ENCODE data around the gene RMRP. TPM values are rescaled to one million over a fixed set of nuclear protein-coding genes. Genes with fewer than 3 reads are reported as not detected.
A peak's percentile ranks its signal among the peaks of the same experiment; 100 is the strongest.

Gene RMRP
- total and polyA plus RNA-seq, 2 experiments from 2014 or later, result 3,174 TPM; not detected in 1

- no peak overlapping the region for H2AFZ ChIP-seq
- no peaks in the 10 kb centered on the region for H3K9me2 ChIP-seq (replicated peaks; ENCODE audit: insufficient read depth)
- H3K27me3 ChIP-seq, result no peaks in the 10 kb centered on the region
- H3K79me2 ChIP-seq, result peaks cover 11% of the 10 kb centered on the region
- no peaks in the 10 kb centered on the region for H3K9me3 ChIP-seq (ENCODE audit: low read depth)
- 77% methylated on average over 9 of the region's 9 CpGs for WGBS (ENCODE audit: low lambda C conversion rate, missing lambda C conversion rate)
- peaks cover 11% of the 10 kb centered on the region for H3K4me1 ChIP-seq (ENCODE audit: insufficient read depth)
- no peak overlapping the region for H3K4me2 ChIP-seq
- no peaks in the 10 kb centered on the region for H4K20me1 ChIP-seq (ENCODE audit: insufficient read depth, poor library complexity, severe bottlenecking)
- H3K27ac ChIP-seq, result peak overlapping the region; percentile 50
- no peak for TF ChIP-seq EZH2 (IDR thresholded peaks at IDR 0.05; ENCODE audit: borderline replicate concordance)
- TF ChIP-seq EZH2phosphoT487 (IDR thresholded peaks at IDR 0.05; ENCODE audit: low read depth, severe bottlenecking, unreplicated experiment), result no peak
- peak; percentile 47 for TF ChIP-seq CTCF (IDR thresholded peaks at IDR 0.05; ENCODE audit: poor library complexity)
- H3K4me3 ChIP-seq, result no peak overlapping the region
- H3K36me3 ChIP-seq (replicated peaks; ENCODE audit: insufficient read depth, low read depth), result no peaks in the 10 kb centered on the region
- peak; percentile 47 for DNase-seq (ENCODE audit: low spot score)
These were observed 3.2 kb upstream of the RMRP start for GRCh38 chr9:35660966-35661415.

GRCh38 chr9:35659340-35659739, 1.5 kb upstream of the RMRP start:
- WGBS (ENCODE audit: low lambda C conversion rate, missing lambda C conversion rate), result 69% methylated on average over 3 of the region's 3 CpGs
- peak overlapping the region; percentile 50 for H3K4me3 ChIP-seq

GRCh38 chr9:35658968-35659220, 1.1 kb upstream of the RMRP start:
- Histone ChIP-seq H3K36me3 (replicated peaks; ENCODE audit: insufficient read depth, low read depth) (no peaks in the 10 kb centered on the region), H2AFZ (peak overlapping the region; percentile 38), H3K27me3 (no peaks in the 10 kb centered on the region), H3K27ac (peak overlapping the region; percentile 98), H3K9me2 (replicated peaks; ENCODE audit: insufficient read depth) (no peaks in the 10 kb centered on the region), H3K9me3 (ENCODE audit: low read depth) (no peaks in the 10 kb centered on the region), H3K79me2 (peaks cover 11% of the 10 kb centered on the region), H3K4me2 (peak overlapping the region; percentile 70), H3K4me3 (peak overlapping the region; percentile 50), H3K4me1 (ENCODE audit: insufficient read depth) (peaks cover 6% of the 10 kb centered on the region), H4K20me1 (ENCODE audit: insufficient read depth, poor library complexity, severe bottlenecking) (no peaks in the 10 kb centered on the region)
- TF ChIP-seq EZH2 (IDR thresholded peaks at IDR 0.05; ENCODE audit: borderline replicate concordance), result no peak
- no peak for TF ChIP-seq EZH2phosphoT487 (IDR thresholded peaks at IDR 0.05; ENCODE audit: low read depth, severe bottlenecking, unreplicated experiment)
- TF ChIP-seq CTCF (IDR thresholded peaks at IDR 0.05; ENCODE audit: poor library complexity), result no peak
- 0% methylated on average over 2 of the region's 2 CpGs for WGBS (ENCODE audit: low lambda C conversion rate, missing lambda C conversion rate)
- DNase-seq (ENCODE audit: low spot score), result peak; percentile 37

More at GRCh38 chr9:35659340-35659739, 1.5 kb upstream of the RMRP start:
- no peaks in the 10 kb centered on the region for H3K9me3 ChIP-seq (ENCODE audit: low read depth)
- H3K4me1 ChIP-seq (ENCODE audit: insufficient read depth), result peaks cover 6% of the 10 kb centered on the region
- no peak overlapping the region for H2AFZ ChIP-seq
- no peak for DNase-seq (ENCODE audit: low spot score)
- H3K27ac ChIP-seq, result peak overlapping the region; percentile 98
- H3K9me2 ChIP-seq (replicated peaks; ENCODE audit: insufficient read depth), result no peaks in the 10 kb centered on the region
- H3K27me3 ChIP-seq, result no peaks in the 10 kb centered on the region
- H3K4me2 ChIP-seq, result peak overlapping the region; percentile 70
- H3K36me3 ChIP-seq (replicated peaks; ENCODE audit: insufficient read depth, low read depth), result no peaks in the 10 kb centered on the region
- peaks cover 11% of the 10 kb centered on the region for H3K79me2 ChIP-seq
- H4K20me1 ChIP-seq (ENCODE audit: insufficient read depth, poor library complexity, severe bottlenecking), result no peaks in the 10 kb centered on the region
- TF ChIP-seq CTCF (IDR thresholded peaks at IDR 0.05; ENCODE audit: poor library complexity) (no peak), EZH2 (IDR thresholded peaks at IDR 0.05; ENCODE audit: borderline replicate concordance) (no peak), EZH2phosphoT487 (IDR thresholded peaks at IDR 0.05; ENCODE audit: low read depth, severe bottlenecking, unreplicated experiment) (no peak)
